Cardiac fibroblast (primary cell): Measurements from ENCODE around the gene RETREG1.

Experiments used
- DNase-seq, 2 donors: peaks; one replicate each; pipeline versions ENCODE4 v3.0.0 to v3.0.0-alpha.2; 2010; ENCODE audit warnings: low read depth in 2 of 2
- H3K4me3 ChIP-seq, 2 donors: replicated peaks in 1 of 2; 1 replicate in 1 of 2; 2 replicates in 1 of 2; pipeline ENCODE4 v1.5.1; 2011; ENCODE audit warnings: low read depth in 2 of 2, low read length in 2 of 2, mild to moderate bottlenecking in 2 of 2, moderate library complexity in 1 of 2
- CTCF ChIP-seq: IDR thresholded peaks from one replicate; pipeline ENCODE4 v1.5.1; 2011; ENCODE audit warnings: low read depth, mild to moderate bottlenecking, low read length, inconsistent platforms

Gene RETREG1

GRCh38 chr5:16467363-16468219, 149.2 kb downstream of the RETREG1 start:
- peak; percentile 45 to 85 for DNase-seq
- H3K4me3 ChIP-seq: peak overlapping the region in 1 of 2 donors; percentile 83
- no peak for TF ChIP-seq CTCF

- H3K4me3 ChIP-seq: peak within 1 kb of the TSS; percentile 83 to 95
- peak; percentile 89 to 91 for DNase-seq
- no peak for TF ChIP-seq CTCF
These were observed 151.0 kb downstream of the RETREG1 start, which contains the start of gene ZNF622 for GRCh38 chr5:16465544-16466432. TSS of gene ZNF622 (minus strand) at chr5:16465800. CDS start at chr5:16465665, 135 bp downstream.

- peak; percentile 17 for TF ChIP-seq CTCF
- DNase-seq: no peak
- peak overlapping the region; percentile 83 to 95 for H3K4me3 ChIP-seq
These were observed 151.9 kb downstream of the RETREG1 start for GRCh38 chr5:16464664-16465543.

GRCh38 chr5:16464231-16464630, 152.6 kb downstream of the RETREG1 start:
- H3K4me3 ChIP-seq: peak overlapping the region; percentile 83 to 95
- TF ChIP-seq CTCF: no peak
- DNase-seq: no peak

GRCh38 chr5:16461782-16462181, 155.0 kb downstream of the RETREG1 start:
- H3K4me3 ChIP-seq: no peak overlapping the region
- DNase-seq: peak; percentile 78 to 81
- TF ChIP-seq CTCF: no peak

- TF ChIP-seq CTCF: no peak
- H3K4me3 ChIP-seq: no peak overlapping the region
- peak in 1 of 2 donors; percentile 40 for DNase-seq
These were observed 155.8 kb downstream of the RETREG1 start for GRCh38 chr5:16461026-16461425.
